ENCODE data around the gene ZSWIM2. TPM values are rescaled to one million over a fixed set of nuclear protein-coding genes. Genes with fewer than 3 reads are reported as not detected.

ZSWIM2 gene
- total RNA-seq, 1 experiment from 2014 or later, result not detected

DNA sequence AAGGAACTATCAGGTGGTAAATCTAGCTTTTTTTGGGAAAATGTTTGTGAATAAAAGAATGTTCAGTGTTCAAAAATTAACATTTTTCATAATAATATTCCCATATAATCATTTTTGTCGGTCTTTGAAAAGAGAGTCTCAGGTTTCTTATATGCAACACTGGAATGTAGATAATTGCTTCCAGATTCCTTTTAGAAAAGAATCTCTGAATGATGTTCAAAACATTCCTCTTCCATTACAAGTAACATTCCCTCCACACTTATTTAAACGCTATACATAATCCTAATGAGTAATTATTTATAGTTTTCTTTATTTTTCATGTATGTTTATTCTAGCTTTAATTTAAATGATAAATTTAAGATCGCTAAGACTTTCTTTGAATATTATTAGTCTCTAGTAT is 7.0 kb downstream of the ZSWIM2 start:
- no peak for DNase-seq
- no peaks in the 10 kb centered on the region for H3K36me3 Mint-ChIP-seq (ENCODE audit: insufficient read depth, unreplicated experiment)
- no peaks in the 10 kb centered on the region for H3K27me3 ChIP-seq (replicated peaks; ENCODE audit: control insufficient read depth, insufficient read depth, low read length)
- H3K27ac Mint-ChIP-seq (ENCODE audit: unreplicated experiment), result no peak overlapping the region
- no peak overlapping the region for H3K4me3 Mint-ChIP-seq (ENCODE audit: unreplicated experiment)
- peaks cover 10% of the 10 kb centered on the region for H3K4me1 Mint-ChIP-seq (ENCODE audit: low read depth, unreplicated experiment)
- no peaks in the 10 kb centered on the region for H3K9me3 ChIP-seq
- H3K27me3 Mint-ChIP-seq (ENCODE audit: insufficient read depth, unreplicated experiment), result no peaks in the 10 kb centered on the region
- no peaks in the 10 kb centered on the region for H3K9me3 Mint-ChIP-seq (ENCODE audit: unreplicated experiment)
- no peaks in the 10 kb centered on the region for H3K36me3 ChIP-seq (ENCODE audit: control insufficient read depth, insufficient read depth, low read length)
- BruUV-seq (replicated peaks), result no TSS peak
- no peak overlapping the region for H3K4me3 ChIP-seq (ENCODE audit: low read depth, low read length)
- H3K4me1 ChIP-seq, result peaks cover 9% of the 10 kb centered on the region
- POLR2A ChIA-PET, result no interaction called here
- intact Hi-C loops (cut with micrococcal nuclease; ENCODE audit: unreplicated experiment), result no loop called here
- TF ChIP-seq, protein P1, sequence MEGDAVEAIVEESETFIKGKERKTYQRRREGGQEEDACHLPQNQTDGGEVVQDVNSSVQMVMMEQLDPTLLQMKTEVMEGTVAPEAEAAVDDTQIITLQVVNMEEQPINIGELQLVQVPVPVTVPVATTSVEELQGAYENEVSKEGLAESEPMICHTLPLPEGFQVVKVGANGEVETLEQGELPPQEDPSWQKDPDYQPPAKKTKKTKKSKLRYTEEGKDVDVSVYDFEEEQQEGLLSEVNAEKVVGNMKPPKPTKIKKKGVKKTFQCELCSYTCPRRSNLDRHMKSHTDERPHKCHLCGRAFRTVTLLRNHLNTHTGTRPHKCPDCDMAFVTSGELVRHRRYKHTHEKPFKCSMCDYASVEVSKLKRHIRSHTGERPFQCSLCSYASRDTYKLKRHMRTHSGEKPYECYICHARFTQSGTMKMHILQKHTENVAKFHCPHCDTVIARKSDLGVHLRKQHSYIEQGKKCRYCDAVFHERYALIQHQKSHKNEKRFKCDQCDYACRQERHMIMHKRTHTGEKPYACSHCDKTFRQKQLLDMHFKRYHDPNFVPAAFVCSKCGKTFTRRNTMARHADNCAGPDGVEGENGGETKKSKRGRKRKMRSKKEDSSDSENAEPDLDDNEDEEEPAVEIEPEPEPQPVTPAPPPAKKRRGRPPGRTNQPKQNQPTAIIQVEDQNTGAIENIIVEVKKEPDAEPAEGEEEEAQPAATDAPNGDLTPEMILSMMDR (IDR thresholded peaks at IDR 0.05; ENCODE audit: insufficient read depth in 1 of 2, low read depth in 1 of 2, low read length in 1 of 2, severe bottlenecking in 1 of 2, unreplicated experiment in 1 of 2), result no peak
- CTCF ChIA-PET, result no interaction called here

DNA sequence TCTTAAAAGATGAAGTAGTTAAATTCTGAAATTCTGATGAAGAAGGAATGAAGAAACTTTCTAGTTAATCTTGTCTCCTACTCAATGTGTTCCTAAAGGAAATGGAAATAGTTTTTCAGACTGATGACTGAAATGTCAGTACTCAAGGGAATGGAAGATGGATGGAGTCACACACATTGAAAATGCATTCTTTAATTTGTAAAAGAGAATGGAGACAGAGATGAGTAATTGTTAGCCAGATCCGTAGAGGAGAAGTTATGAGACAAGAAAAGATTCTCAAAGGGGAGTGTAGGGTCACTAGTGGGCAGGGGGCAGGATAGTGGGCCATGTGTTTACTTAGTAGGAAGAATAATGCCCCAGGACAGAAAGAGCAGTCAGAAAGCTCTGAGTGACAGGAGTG is 13.3 kb downstream of the ZSWIM2 start:
- ChIA-PET POLR2A (no interaction called here), CTCF (no interaction called here)
- H3K27me3 ChIP-seq (replicated peaks; ENCODE audit: control insufficient read depth, insufficient read depth, low read length), result no peaks in the 10 kb centered on the region
- no peaks in the 10 kb centered on the region for H3K9me3 ChIP-seq
- BruUV-seq (replicated peaks), result no TSS peak
- Mint-ChIP-seq H3K36me3 (ENCODE audit: insufficient read depth, unreplicated experiment) (no peaks in the 10 kb centered on the region), H3K27ac (ENCODE audit: unreplicated experiment) (no peak overlapping the region), H3K27me3 (ENCODE audit: insufficient read depth, unreplicated experiment) (no peaks in the 10 kb centered on the region), H3K4me1 (ENCODE audit: low read depth, unreplicated experiment) (no peaks in the 10 kb centered on the region), H3K9me3 (ENCODE audit: unreplicated experiment) (no peaks in the 10 kb centered on the region), H3K4me3 (ENCODE audit: unreplicated experiment) (no peak overlapping the region)
- TF ChIP-seq, protein P1 (IDR thresholded peaks at IDR 0.05; ENCODE audit: insufficient read depth in 1 of 2, low read depth in 1 of 2, low read length in 1 of 2, severe bottlenecking in 1 of 2, unreplicated experiment in 1 of 2), result no peak
- H3K36me3 ChIP-seq (ENCODE audit: control insufficient read depth, insufficient read depth, low read length), result no peaks in the 10 kb centered on the region
- intact Hi-C loops (cut with micrococcal nuclease; ENCODE audit: unreplicated experiment), result no loop called here
- H3K4me3 ChIP-seq (ENCODE audit: low read depth, low read length), result no peak overlapping the region
- DNase-seq, result no peak
- H3K4me1 ChIP-seq, result no peaks in the 10 kb centered on the region

DNA sequence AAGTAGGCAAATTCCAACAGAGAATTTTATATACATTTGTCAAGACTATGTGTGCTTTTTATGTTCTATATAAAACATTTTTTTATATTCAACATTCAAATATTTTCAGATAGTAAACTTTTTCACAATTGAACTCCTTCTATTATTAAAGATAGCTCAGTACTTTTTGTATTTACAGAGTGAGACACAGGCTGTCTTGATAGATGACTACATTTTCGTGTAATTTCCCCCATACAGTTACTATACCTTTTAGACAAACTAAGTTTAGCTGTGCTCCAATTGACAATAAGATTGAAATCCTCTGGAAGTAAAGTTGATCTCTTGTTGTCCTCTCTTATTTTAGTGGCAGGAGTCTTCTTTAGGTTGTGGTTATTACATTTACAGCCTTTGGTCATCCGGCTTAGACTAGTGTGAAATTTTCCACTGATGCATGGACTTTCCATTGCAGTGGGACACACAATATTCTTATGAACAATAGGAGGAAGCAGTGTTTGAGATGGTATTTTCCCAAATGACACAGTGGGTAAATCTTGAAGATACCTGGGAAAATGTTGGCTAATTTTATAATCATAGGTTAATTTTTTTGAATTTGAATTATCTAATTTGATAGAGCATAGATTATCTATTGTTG is 21.0 kb downstream of the ZSWIM2 start:
- DNase-seq, result no peak
- BruUV-seq (replicated peaks), result no TSS peak

More for the DNA sequence above, 21.0 kb downstream of the ZSWIM2 start:
- ChIA-PET POLR2A (no interaction called here), CTCF (no interaction called here)
- no peaks in the 10 kb centered on the region for H3K36me3 ChIP-seq (ENCODE audit: control insufficient read depth, insufficient read depth, low read length)
- Mint-ChIP-seq H3K4me3 (ENCODE audit: unreplicated experiment) (no peak overlapping the region), H3K9me3 (ENCODE audit: unreplicated experiment) (no peaks in the 10 kb centered on the region), H3K4me1 (ENCODE audit: low read depth, unreplicated experiment) (no peaks in the 10 kb centered on the region), H3K36me3 (ENCODE audit: insufficient read depth, unreplicated experiment) (no peaks in the 10 kb centered on the region), H3K27me3 (ENCODE audit: insufficient read depth, unreplicated experiment) (no peaks in the 10 kb centered on the region), H3K27ac (ENCODE audit: unreplicated experiment) (no peak overlapping the region)
- intact Hi-C loops (cut with micrococcal nuclease; ENCODE audit: unreplicated experiment), result no loop called here
- no peaks in the 10 kb centered on the region for H3K27me3 ChIP-seq (replicated peaks; ENCODE audit: control insufficient read depth, insufficient read depth, low read length)
- TF ChIP-seq, protein P1 (IDR thresholded peaks at IDR 0.05; ENCODE audit: insufficient read depth in 1 of 2, low read depth in 1 of 2, low read length in 1 of 2, severe bottlenecking in 1 of 2, unreplicated experiment in 1 of 2), result no peak
- no peak overlapping the region for H3K4me3 ChIP-seq (ENCODE audit: low read depth, low read length)
- H3K9me3 ChIP-seq, result no peaks in the 10 kb centered on the region
- H3K4me1 ChIP-seq, result no peaks in the 10 kb centered on the region
